ENCODE data around the gene GKN1. TPM values are rescaled to one million over a fixed set of nuclear protein-coding genes. Genes with fewer than 3 reads are reported as not detected.

GKN1 gene
- total RNA-seq = not detected in 2 replicates

GRCh38 chr2:68974251-68974650, at the start of gene GKN1:
TSS of gene GKN1 (plus strand) at chr2:68974636. CDS start at chr2:68974678, 42 bp downstream.
- no peak for FAIRE-seq
- peak; percentile 26 for DNase-seq (ENCODE audit: low read depth)
- Histone ChIP-seq H3K36me3 (ENCODE audit: control insufficient read depth, insufficient read depth, low read length) (no peaks in the 10 kb centered on the region), H3K27me3 (ENCODE audit: control insufficient read depth, insufficient read depth, low read length) (peaks cover 3% of the 10 kb centered on the region), H3K4me3 (ENCODE audit: low read depth, low read length) (no peak within 1 kb of the TSS)
- TF ChIP-seq CTCF (IDR thresholded peaks at IDR 0.05; ENCODE audit: insufficient read depth, low read length, severe bottlenecking) = no peak

- peak; percentile 95 for TF ChIP-seq CTCF (IDR thresholded peaks at IDR 0.05; ENCODE audit: insufficient read depth, low read length, severe bottlenecking)
- no peak overlapping the region for H3K4me3 ChIP-seq (ENCODE audit: low read depth, low read length)
- no peaks in the 10 kb centered on the region for H3K27me3 ChIP-seq (ENCODE audit: control insufficient read depth, insufficient read depth, low read length)
- no peaks in the 10 kb centered on the region for H3K36me3 ChIP-seq (ENCODE audit: control insufficient read depth, insufficient read depth, low read length)
- FAIRE-seq (peak; percentile 40), DNase-seq (ENCODE audit: low read depth) (peak; percentile 65)
Measured at GRCh38 chr2:68925295-68925896, 49.0 kb upstream of the GKN1 start.

DNA sequence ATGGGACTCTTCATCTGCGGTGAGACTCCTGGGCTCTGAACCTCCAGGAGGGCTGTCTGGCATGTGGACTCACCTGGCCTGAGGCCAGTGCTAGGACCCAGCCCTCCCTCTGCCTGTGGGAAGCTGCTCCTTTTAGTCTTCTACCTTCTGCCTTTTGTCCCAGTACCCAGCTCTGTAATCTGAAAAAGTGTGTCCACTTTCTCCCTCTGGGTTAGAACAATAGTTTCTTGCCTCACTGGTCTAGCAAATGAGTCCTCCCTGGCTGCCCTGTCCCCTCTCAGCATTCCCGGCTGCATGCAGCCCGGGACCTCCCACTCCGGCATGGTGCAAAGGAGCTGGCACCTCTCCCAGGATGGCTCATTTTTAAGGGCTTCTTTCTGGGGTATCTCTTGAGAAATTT, 47.6 kb upstream of the GKN1 start:
- TF ChIP-seq CTCF (IDR thresholded peaks at IDR 0.05; ENCODE audit: insufficient read depth, low read length, severe bottlenecking) = no peak
- H3K27me3 ChIP-seq (ENCODE audit: control insufficient read depth, insufficient read depth, low read length) = no peaks in the 10 kb centered on the region
- DNase-seq (ENCODE audit: low read depth) (no peak), FAIRE-seq (no peak)
- no peak overlapping the region for H3K4me3 ChIP-seq (ENCODE audit: low read depth, low read length)
- no peaks in the 10 kb centered on the region for H3K36me3 ChIP-seq (ENCODE audit: control insufficient read depth, insufficient read depth, low read length)

- H3K36me3 ChIP-seq (ENCODE audit: control insufficient read depth, insufficient read depth, low read length) = no peaks in the 10 kb centered on the region
- DNase-seq (ENCODE audit: low read depth) (no peak), FAIRE-seq (no peak)
- no peak overlapping the region for H3K4me3 ChIP-seq (ENCODE audit: low read depth, low read length)
- no peak for TF ChIP-seq CTCF (IDR thresholded peaks at IDR 0.05; ENCODE audit: insufficient read depth, low read length, severe bottlenecking)
- no peaks in the 10 kb centered on the region for H3K27me3 ChIP-seq (ENCODE audit: control insufficient read depth, insufficient read depth, low read length)
Measured at GRCh38 chr2:68931149-68931711, 43.2 kb upstream of the GKN1 start.

DNA sequence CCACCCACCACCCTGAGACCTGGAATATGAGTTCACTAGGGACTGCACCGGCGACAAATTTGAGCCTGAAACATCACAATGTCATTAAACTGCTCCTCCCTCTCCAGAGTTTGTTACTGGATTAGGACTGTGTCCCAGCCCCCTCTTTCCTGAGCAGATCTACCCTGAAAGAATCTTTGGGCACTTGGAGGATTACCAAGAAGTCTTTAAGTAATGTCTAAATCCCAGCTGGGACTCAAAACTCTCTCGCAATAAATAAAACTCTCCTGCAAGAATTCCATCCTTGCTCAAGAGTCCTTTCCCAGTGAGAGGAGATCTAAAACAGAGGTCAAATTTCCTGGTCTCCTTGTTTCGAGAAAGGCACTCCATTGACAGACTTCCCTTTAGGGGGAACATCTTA, 42.6 kb upstream of the GKN1 start:
- Histone ChIP-seq H3K36me3 (ENCODE audit: control insufficient read depth, insufficient read depth, low read length) (no peaks in the 10 kb centered on the region), H3K4me3 (ENCODE audit: low read depth, low read length) (no peak overlapping the region), H3K27me3 (ENCODE audit: control insufficient read depth, insufficient read depth, low read length) (no peaks in the 10 kb centered on the region)
- no peak for TF ChIP-seq CTCF (IDR thresholded peaks at IDR 0.05; ENCODE audit: insufficient read depth, low read length, severe bottlenecking)
- no peak for FAIRE-seq
- DNase-seq (ENCODE audit: low read depth) = no peak

- Histone ChIP-seq H3K27me3 (ENCODE audit: control insufficient read depth, insufficient read depth, low read length) (no peaks in the 10 kb centered on the region), H3K4me3 (ENCODE audit: low read depth, low read length) (no peak overlapping the region), H3K36me3 (ENCODE audit: control insufficient read depth, insufficient read depth, low read length) (no peaks in the 10 kb centered on the region)
- TF ChIP-seq CTCF (IDR thresholded peaks at IDR 0.05; ENCODE audit: insufficient read depth, low read length, severe bottlenecking) = no peak
- FAIRE-seq (no peak), DNase-seq (ENCODE audit: low read depth) (no peak)
Measured at GRCh38 chr2:68932402-68932801, 42.0 kb upstream of the GKN1 start.

Data from bronchial epithelial cell (primary cell).